ENCODE measurements around the gene H3-3A.

Gene H3-3A

DNA sequence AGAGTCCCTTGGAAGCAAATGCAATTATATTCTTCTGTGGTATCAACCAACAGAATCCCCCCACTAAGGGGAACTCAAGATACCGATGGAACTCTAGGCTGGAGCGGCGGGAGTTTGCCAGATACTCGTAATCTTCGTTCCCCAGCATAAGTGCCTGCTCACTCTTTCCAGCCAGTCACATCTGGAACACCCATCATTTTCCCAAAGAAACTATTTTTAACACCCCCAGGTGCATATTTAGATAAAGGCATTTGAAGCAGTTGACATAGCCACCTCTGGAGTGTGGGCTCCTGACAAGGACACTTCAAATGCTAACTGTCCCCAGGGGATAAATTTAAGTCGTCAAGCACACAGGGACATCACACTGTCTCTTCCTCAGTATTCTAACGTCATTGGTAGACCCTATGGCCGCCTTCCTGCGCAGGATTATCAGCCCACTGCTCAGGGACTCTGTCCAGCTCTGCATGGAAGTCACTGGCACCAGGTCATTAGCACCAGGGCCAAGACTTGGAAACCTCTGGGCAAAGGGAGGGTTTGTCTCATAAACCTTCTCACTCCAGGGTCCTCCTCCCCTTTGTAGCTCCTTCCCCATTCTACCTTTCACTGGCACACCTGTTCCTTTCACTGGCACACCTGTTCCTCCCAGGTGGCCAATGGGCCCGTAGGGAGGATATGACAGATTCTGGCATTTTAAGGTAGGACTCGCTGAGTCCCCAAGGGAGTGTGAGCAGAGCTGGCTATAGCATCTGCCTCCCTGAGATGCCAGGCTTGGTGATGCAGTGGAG lies 48.8 kb downstream of the H3-3A start:
- no peak for DNase-seq (ENCODE audit: low spot score)

DNA sequence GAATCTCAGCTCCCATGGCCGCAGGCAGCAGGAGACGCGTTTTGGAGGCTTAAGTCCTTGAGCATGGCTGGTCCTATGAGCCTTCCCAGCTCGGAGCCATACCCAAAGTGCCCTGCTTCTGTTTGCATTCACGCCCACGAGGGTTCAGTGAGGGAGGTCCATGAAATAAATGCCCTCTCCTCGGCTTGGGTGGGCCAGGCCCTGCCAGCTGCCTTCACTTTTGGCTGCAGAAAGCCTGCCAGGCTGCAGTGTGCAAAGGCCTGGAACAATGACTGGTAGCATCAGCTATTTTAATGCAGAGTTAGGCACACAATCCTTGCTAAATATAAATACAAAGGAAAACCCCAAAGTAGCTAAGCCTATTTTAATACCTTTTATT lies 49.4 kb downstream of the H3-3A start:
- DNase-seq (ENCODE audit: low spot score): no peak

- no peak for DNase-seq (ENCODE audit: low spot score)
Measured at GRCh38 chr1:226112626-226113025, 50.1 kb downstream of the H3-3A start.

DNA sequence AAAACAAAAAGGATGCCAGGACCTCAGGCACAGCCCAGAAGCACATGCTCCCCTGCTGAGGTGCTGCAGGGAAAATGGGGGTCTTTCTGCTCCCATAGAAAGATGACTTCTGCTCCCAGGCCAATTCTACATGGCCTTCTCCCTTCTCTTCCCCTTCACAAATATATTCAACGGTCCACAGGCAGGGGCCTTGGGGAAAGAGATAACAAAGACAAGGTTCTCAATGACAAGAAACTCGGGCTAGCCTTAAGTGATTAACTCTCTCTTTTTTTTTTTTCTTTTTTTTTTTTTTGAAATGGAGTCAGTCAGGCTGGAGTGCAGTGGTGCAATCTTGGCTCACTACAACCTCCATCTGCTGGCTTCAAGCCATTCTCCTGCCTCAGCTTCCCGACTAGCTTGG lies 54.2 kb downstream of the H3-3A start:
- DNase-seq (ENCODE audit: low spot score): no peak

DNA sequence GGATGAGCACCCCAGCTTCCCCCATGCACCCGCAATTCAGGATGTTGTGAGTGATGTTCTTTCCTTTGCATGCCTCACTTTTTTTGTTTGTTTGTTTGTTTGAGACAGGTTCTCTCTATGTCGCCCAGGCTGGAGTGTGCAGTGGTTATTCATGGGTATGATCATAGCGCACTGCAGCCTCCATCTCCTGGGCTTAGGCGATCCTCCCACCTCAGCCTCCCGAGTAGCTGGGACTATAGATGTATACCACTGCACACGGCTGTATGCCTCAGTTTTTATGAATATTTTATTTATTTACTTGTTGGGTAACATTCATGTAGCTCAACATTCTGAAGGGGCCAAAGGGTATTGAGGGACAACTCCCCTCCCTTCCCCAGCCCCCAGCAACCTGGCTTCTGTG lies 54.8 kb downstream of the H3-3A start:
- no peak for DNase-seq (ENCODE audit: low spot score)

- no peak for DNase-seq (ENCODE audit: low spot score)
Measured at GRCh38 chr1:226118357-226118756, 55.8 kb downstream of the H3-3A start.

DNA sequence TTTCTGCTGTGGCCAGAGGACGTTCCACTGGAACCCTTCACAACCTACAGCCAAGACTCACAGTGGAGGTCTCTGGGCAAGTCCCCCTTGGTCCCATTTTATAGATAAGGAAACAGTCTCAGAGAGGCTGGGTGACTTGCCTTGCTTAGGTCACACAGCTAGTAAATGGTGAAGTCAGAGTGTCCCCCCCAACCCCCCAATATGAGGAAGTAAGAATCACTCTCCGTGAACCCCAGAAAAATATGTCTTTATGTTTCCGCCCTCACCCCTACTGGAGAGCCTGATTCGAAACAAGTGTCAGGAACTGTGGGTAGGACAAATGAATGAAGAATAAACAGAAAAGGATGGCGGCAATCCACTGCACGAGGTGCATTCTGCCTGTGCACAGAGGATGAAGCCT lies 56.7 kb downstream of the H3-3A start:
- DNase-seq (ENCODE audit: low spot score): no peak

GRCh38 chr1:226120398-226120797 lies 57.9 kb downstream of the H3-3A start:
- no peak for DNase-seq (ENCODE audit: low spot score)

- DNase-seq (ENCODE audit: low spot score): no peak
Measured at GRCh38 chr1:226121049-226121586, 58.6 kb downstream of the H3-3A start.

Data from HuH-7 (cell line).